Prostate gland (tissue), 2 donors: Measurements from ENCODE around the gene TNFRSF25. TPM values are rescaled to one million over a fixed set of nuclear protein-coding genes. Genes with fewer than 3 reads are reported as not detected.
A peak's percentile ranks its signal among the peaks of the same experiment; 100 is the strongest.

Source experiments
- DNase-seq: peaks from one replicate; pipeline ENCODE4 v3.0.0-alpha.2; 2019; ENCODE audit warnings: low spot score
- H3K27ac ChIP-seq, 2 donors: fragments of 200-600 bp; sonication (generic); 2 replicates each; pipeline ENCODE4 v1.5.1; 2017 to 2019
- H3K27me3 ChIP-seq: fragments of 200-600 bp; sonication (generic); replicated peaks from 2 replicates; pipeline ENCODE4 v1.5.1; 2019; ENCODE audit not compliant: insufficient read depth
- H3K36me3 ChIP-seq, 2 donors: fragments of 200-600 bp; sonication (generic); 1 replicate in 1 of 2; 2 replicates in 1 of 2; pipeline versions ENCODE4 v1.5.1 to v1.8.1; 2017 to 2019
- H3K4me1 ChIP-seq: fragments of 200-600 bp; sonication (generic); replicated peaks from 2 replicates; pipeline ENCODE4 v1.5.1; 2019
- H3K4me3 ChIP-seq, 2 donors: fragments of 200-600 bp; sonication (generic); 2 replicates each; pipeline ENCODE4 v1.5.1; 2017 to 2019
- H3K9me3 ChIP-seq: fragments of 200-600 bp; sonication (generic); 2 replicates; pipeline ENCODE4 v1.5.1; 2017
- CTCF ChIP-seq, 4 experiments: fragments of 200-600 bp in 2 of 4; fragments of 450-650 bp in 2 of 4; sonication (generic) in 2 of 4; IDR thresholded peaks; 1 replicate in 3 of 4; 2 replicates in 1 of 4; pipeline ENCODE4 v1.5.1; 2016 to 2019; ENCODE audit warnings: antibody characterized with exemption in 4 of 4, mild to moderate bottlenecking in 2 of 4, moderate library complexity in 2 of 4
- POLR2A ChIP-seq: fragments of 450-650 bp; IDR thresholded peaks from one replicate; pipeline ENCODE4 v1.6.1; 2016; ENCODE audit warnings: antibody characterized with exemption, mild to moderate bottlenecking
- POLR2AphosphoS5 ChIP-seq: sonication (generic); formaldehyde crosslinking; IDR thresholded peaks from one replicate; pipeline ENCODE4 v1.6.1; 2017; ENCODE audit warnings: antibody characterized with exemption
- WGBS: methylation state at CpG from one replicate; pipeline ENCODE4 v1.1.5; 2018; 5-methylcytosine and 5-hydroxymethylcytosine counted together
- intact Hi-C: fragments of 100-400 bp; cut with DNase I; formaldehyde crosslinking; loops from one replicate; pipeline ENCODE4 v1.14.2; 2022
- total RNA-seq, 2 donors: library from RNA; depleted of rRNA; stranded (reverse); fragments of >200 nt; gene quantifications; one replicate each; pipeline ENCODE4 v1.1.0, GENCODE V29; 2016

TNFRSF25 gene
- total RNA-seq, 2 donors from 2014 or later = 15.2 to 22.7 TPM

DNA sequence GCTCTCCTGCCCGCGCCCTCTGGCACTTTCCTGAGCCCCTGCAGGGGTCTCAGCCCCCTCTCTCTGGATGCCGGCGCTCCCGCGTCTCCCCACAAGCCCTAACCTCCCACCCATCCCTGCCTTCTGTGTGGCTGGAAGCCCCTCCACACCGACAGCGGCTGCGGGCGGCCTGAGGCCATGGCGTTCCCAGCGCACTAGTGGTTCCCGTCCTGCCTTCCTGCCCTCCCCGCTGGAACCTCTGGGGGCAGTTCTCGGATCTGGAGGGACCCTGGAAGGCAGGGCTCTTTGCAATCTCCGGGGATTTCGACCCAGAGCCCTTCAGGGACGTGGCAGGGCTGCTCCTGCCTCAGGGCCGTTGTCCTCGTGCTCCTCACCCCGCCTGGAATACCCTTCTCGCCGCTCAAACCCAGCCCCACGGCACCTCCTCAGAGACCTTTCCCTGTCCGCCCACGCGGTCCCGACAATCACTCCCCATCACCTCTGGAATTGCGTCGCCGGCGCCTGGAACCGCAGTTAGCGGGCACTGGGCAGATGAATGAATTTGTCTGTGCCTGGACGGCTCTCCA, 41.9 kb downstream of the TNFRSF25 start:
- no peaks in the 10 kb centered on the region for H3K9me3 ChIP-seq
- no peak overlapping the region for H3K27ac ChIP-seq
- TF ChIP-seq CTCF (IDR thresholded peaks at IDR 0.05) (no peak), POLR2AphosphoS5 (no peak), POLR2A (no peak)
- no peaks in the 10 kb centered on the region for H3K27me3 ChIP-seq
- peaks cover 14% of the 10 kb centered on the region for H3K4me1 ChIP-seq
- DNase-seq = no peak
- intact Hi-C loops = no loop called here
- H3K4me3 ChIP-seq = peak overlapping the region in 1 of 2 donors; percentile 23
- WGBS = 7% methylated on average over 35 of the region's 35 CpGs
- no peaks in the 10 kb centered on the region for H3K36me3 ChIP-seq

- Histone ChIP-seq H3K36me3 (no peaks in the 10 kb centered on the region), H3K9me3 (no peaks in the 10 kb centered on the region), H3K27me3 (no peaks in the 10 kb centered on the region), H3K27ac (no peak overlapping the region), H3K4me1 (peaks cover 18% of the 10 kb centered on the region), H3K4me3 (no peak overlapping the region)
- peak; percentile 42 to 82 (median 68) for TF ChIP-seq CTCF (IDR thresholded peaks at IDR 0.05)
- peak; percentile 29 for TF ChIP-seq POLR2AphosphoS5
- no peak for TF ChIP-seq POLR2A
- WGBS = 9% methylated on average over 22 of the region's 24 CpGs
- peak; percentile 68 for DNase-seq
- intact Hi-C loops = no loop called here
These were observed 42.5 kb downstream of the TNFRSF25 start for GRCh38 chr1:6423321-6423999.

GRCh38 chr1:6421266-6421665, 44.7 kb downstream of the TNFRSF25 start:
- Histone ChIP-seq H3K4me3 (no peak overlapping the region), H3K27me3 (no peaks in the 10 kb centered on the region), H3K36me3 (no peaks in the 10 kb centered on the region), H3K9me3 (no peaks in the 10 kb centered on the region), H3K4me1 (peaks cover 18% of the 10 kb centered on the region), H3K27ac (no peak overlapping the region)
- DNase-seq = no peak
- intact Hi-C loops = no loop called here
- TF ChIP-seq POLR2A = no peak
- 64% methylated on average over 4 of the region's 4 CpGs for WGBS

GRCh38 chr1:6420454-6421042, 45.4 kb downstream of the TNFRSF25 start:
- no peak for TF ChIP-seq POLR2A
- TF ChIP-seq POLR2AphosphoS5 = no peak
- TF ChIP-seq CTCF (IDR thresholded peaks at IDR 0.05) = no peak
- Histone ChIP-seq H3K27me3 (no peaks in the 10 kb centered on the region), H3K9me3 (no peaks in the 10 kb centered on the region), H3K4me1 (peaks cover 18% of the 10 kb centered on the region), H3K36me3 (no peaks in the 10 kb centered on the region), H3K27ac (no peak overlapping the region), H3K4me3 (no peak overlapping the region)
- intact Hi-C loops = no loop called here
- DNase-seq = no peak
- 24% methylated on average over 27 of the region's 44 CpGs for WGBS

GRCh38 chr1:6419804-6420453, 46.0 kb downstream of the TNFRSF25 start, which contains the start of gene HES2:
HES2 (minus strand) TSS chr1:6419919; CDS start chr1:6419820, 99 bp downstream.
- no peaks in the 10 kb centered on the region for H3K36me3 ChIP-seq
- DNase-seq = no peak
- intact Hi-C loops = no loop called here
- no peak for TF ChIP-seq POLR2AphosphoS5
- no peak for TF ChIP-seq CTCF (IDR thresholded peaks at IDR 0.05)
- peak; percentile 46 for TF ChIP-seq POLR2A
- H3K27me3 ChIP-seq = no peaks in the 10 kb centered on the region
- no peak within 1 kb of the TSS for H3K27ac ChIP-seq
- H3K9me3 ChIP-seq = no peaks in the 10 kb centered on the region
- WGBS = 4% methylated on average over 42 of the region's 62 CpGs
- peak within 1 kb of the TSS; percentile 23 to 39 for H3K4me3 ChIP-seq
- H3K4me1 ChIP-seq = peaks cover 16% of the 10 kb centered on the region
